CD4-positive, alpha-beta memory T cell (primary cell): ENCODE measurements around the gene CPA1. TPM values are rescaled to one million over a fixed set of nuclear protein-coding genes. Genes with fewer than 3 reads are reported as not detected.

ENCODE experiments used
- CTCF ChIA-PET: fragments of 350-600 bp; sonication (Branson Sonifier 250); formaldehyde crosslinking; loops from one replicate; lab custom pipeline; 2021; ENCODE audit warnings: inconsistent platforms; ENCODE audit not compliant: partially characterized antibody; lab: Charles Lee
- POLR2A ChIA-PET: fragments of 350-600 bp; sonication (Branson Sonifier 250); formaldehyde crosslinking; loops from one replicate; lab custom pipeline; 2021; ENCODE audit not compliant: partially characterized antibody; lab: Charles Lee
- DNase-seq, 5 donors: peaks; one replicate each; pipeline versions ENCODE4 v3.0.0 to v3.0.0-alpha.2; 2020 to 2022; ENCODE audit warnings: mixed read lengths in 1 of 5
- H3K27ac ChIP-seq: one replicate; pipeline ENCODE4 v1.7.0; 2013; ENCODE audit warnings: low read depth, low read length
- H3K27me3 ChIP-seq: 2 replicates; pipeline ENCODE4 v1.7.0; 2013; ENCODE audit warnings: mild to moderate bottlenecking, low read length, moderate library complexity; ENCODE audit not compliant: insufficient read depth
- H3K36me3 ChIP-seq: 2 replicates; pipeline ENCODE4 v1.7.0; 2013; ENCODE audit warnings: mild to moderate bottlenecking, low read length, moderate library complexity; ENCODE audit not compliant: insufficient read depth
- H3K4me1 ChIP-seq: 2 replicates; pipeline ENCODE4 v1.7.0; 2013; ENCODE audit warnings: mild to moderate bottlenecking, low read length, moderate library complexity; ENCODE audit not compliant: insufficient read depth
- H3K4me3 ChIP-seq, 2 donors: one replicate each; pipeline ENCODE4 v1.7.0; 2013; ENCODE audit warnings: low read length in 2 of 2, mild to moderate bottlenecking in 1 of 2
- H3K9me3 ChIP-seq, 2 donors: one replicate each; pipeline ENCODE4 v1.7.0; 2013; ENCODE audit warnings: low read length in 2 of 2, control low read depth in 1 of 2; ENCODE audit not compliant: control insufficient read depth in 1 of 2
- H3K27ac Mint-ChIP-seq, 7 donors: one replicate each; pipeline ENCODE4 v1.8.0; 2020 to 2021; ENCODE audit warnings: mixed read lengths in 7 of 7, mild to moderate bottlenecking in 6 of 7, inconsistent platforms in 3 of 7, moderate library complexity in 3 of 7
- H3K27me3 Mint-ChIP-seq, 2 donors: one replicate each; pipeline ENCODE4 v1.8.0; 2020 to 2021; ENCODE audit warnings: mixed read lengths in 2 of 2
- H3K36me3 Mint-ChIP-seq, 2 donors: one replicate each; pipeline ENCODE4 v1.8.0; 2020 to 2021; ENCODE audit warnings: mixed read lengths in 2 of 2, inconsistent platforms in 1 of 2, mild to moderate bottlenecking in 1 of 2
- H3K4me1 Mint-ChIP-seq, 4 donors: one replicate each; pipeline ENCODE4 v1.8.0; 2020 to 2021; ENCODE audit warnings: mixed read lengths in 4 of 4, mild to moderate bottlenecking in 1 of 4
- H3K4me3 Mint-ChIP-seq, 8 donors: one replicate each; pipeline ENCODE4 v1.8.0; 2020 to 2021; ENCODE audit warnings: mixed read lengths in 8 of 8, mild to moderate bottlenecking in 7 of 8, moderate library complexity in 6 of 8, inconsistent platforms in 3 of 8
- H3K9me3 Mint-ChIP-seq, 8 donors: one replicate each; pipeline ENCODE4 v1.8.0; 2020 to 2021; ENCODE audit warnings: mixed read lengths in 8 of 8, mild to moderate bottlenecking in 5 of 8, inconsistent platforms in 3 of 8, moderate library complexity in 1 of 8
- intact Hi-C: fragments of 100-400 bp; cut with micrococcal nuclease; formaldehyde crosslinking; loops from one replicate; pipeline ENCODE4 v1.15.1; 2023
- polyA plus RNA-seq, 2 donors: library from polyadenylated mRNA; unstranded; fragments of 300-500 nt; fragmentation: Illumina TruSeq; gene quantifications; one replicate each; pipeline ENCODE4 v1.2.3, GENCODE V29; 2021
- total RNA-seq, 2 experiments: library from RNA; stranded (reverse); gene quantifications; one replicate each; pipeline ENCODE4 v1.2.3, GENCODE V29; 2021

The CPA1 gene
- total RNA-seq (not detected), polyA plus RNA-seq (not detected)

DNA sequence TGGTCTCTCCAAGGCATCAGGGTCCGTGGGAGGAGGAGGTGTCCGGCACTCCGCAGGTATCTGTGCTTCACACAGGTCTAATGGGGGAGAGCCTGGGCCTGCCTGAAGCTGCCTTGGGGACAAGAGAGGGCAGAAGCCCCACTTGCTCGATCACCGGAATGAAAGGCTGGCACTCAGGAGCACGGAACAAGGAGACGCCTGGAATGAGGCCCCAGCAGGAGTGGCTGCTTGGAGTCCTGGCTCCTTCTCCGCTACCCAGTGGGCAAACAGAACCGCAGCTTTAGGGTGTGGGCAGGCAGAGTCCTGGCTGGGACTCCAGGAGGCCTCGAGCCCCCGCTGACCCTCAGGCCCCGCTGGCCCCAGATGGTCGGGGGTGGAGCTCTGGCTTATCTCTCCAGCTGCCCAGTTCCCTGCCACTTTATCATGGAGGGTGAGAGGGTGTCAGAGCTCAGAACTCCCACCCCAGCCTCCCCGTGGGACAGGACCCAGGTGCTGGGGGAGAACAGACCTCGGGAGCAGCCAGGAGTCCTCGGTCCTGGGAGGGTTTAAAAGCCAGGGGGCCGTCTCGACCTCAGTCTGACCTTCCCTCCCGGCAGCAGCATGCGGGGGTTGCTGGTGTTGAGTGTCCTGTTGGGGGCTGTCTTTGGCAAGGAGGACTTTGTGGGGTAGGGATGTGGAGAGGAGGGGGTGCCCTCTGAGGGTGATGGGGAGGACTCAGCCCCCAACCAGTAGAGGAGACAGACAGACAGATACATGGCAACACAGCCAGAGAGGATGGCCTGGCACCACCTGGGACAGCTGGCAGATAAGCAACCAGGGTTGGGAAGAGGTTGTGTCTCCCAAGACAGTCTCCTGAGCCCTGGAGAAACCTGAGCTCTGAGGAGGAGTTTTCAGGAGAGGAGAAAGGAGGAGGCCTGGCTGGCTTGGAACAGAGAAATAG lies at the start of gene CPA1:
CPA1 (plus strand) TSS at position 574 of the 940 bp plus-strand sequence; CDS start at position 601, 27 bp downstream.
- POLR2A ChIA-PET = no interaction called here
- H3K4me3 ChIP-seq = no peak within 1 kb of the TSS
- Mint-ChIP-seq H3K27me3 (peaks cover 0 to 1% of the 10 kb centered on the region in 2 donors), H3K4me1 (no peaks in the 10 kb centered on the region), H3K9me3 (peaks cover 3 to 14% (median 9%) of the 10 kb centered on the region in 8 donors), H3K36me3 (peaks cover 0 to 3% of the 10 kb centered on the region in 2 donors), H3K4me3 (no peak within 1 kb of the TSS), H3K27ac (peak within 1 kb of the TSS in 1 of 7 donors; percentile 6)
- intact Hi-C loops = no loop called here
- no peak within 1 kb of the TSS for H3K27ac ChIP-seq
- no peaks in the 10 kb centered on the region for H3K4me1 ChIP-seq
- H3K27me3 ChIP-seq = no peaks in the 10 kb centered on the region
- H3K36me3 ChIP-seq = no peaks in the 10 kb centered on the region
- H3K9me3 ChIP-seq = no peaks in the 10 kb centered on the region
- CTCF ChIA-PET = no interaction called here
- DNase-seq = peak in 1 of 5 donors; percentile 31

DNA sequence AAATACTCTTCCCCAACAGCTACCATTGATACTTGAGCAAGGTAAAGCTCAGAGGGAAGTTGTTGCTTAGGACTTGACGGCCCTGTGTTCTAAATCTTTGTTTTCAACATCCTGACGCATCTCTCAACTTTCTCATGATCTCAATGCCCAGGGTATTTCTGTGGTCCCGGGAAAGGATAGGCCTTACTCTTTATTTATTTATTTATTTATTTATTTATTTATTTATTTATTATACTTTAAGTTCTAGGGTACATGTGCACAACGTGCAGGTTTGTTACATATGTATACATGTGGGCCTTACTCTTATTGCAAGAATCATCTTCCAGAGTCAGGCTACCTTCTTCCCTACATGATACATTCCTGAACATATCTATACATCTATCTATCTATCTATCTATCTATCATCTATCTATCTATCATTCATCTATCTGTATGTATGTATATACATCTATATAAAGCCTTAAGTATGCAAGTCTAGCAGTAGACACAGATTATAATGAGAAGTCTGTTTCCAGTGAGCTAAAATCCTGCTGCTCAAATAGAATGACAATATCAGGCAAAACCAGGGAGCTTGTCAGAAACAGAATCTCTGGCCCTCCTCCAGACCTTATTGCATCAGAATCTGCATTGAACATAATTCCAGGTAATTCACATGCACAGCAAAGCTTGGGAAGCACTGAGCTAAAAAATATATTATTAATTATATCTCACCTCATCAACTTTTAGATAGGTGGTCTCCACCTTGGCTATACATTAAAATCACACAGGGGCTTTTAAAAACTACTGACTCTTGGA lies 47.8 kb upstream of the CPA1 start:
- Histone ChIP-seq H3K9me3 (no peaks in the 10 kb centered on the region), H3K4me3 (no peak overlapping the region), H3K27ac (no peak overlapping the region), H3K4me1 (no peaks in the 10 kb centered on the region), H3K27me3 (peaks cover 4% of the 10 kb centered on the region), H3K36me3 (no peaks in the 10 kb centered on the region)
- H3K4me1 Mint-ChIP-seq = no peaks in the 10 kb centered on the region
- H3K27me3 Mint-ChIP-seq = peaks cover 2% of the 10 kb centered on the region in 2 donors
- H3K9me3 Mint-ChIP-seq = no peaks in the 10 kb centered on the region
- no peak for DNase-seq
- CTCF ChIA-PET = interaction anchor here (1.4 kb wide), 1 partner anchor 12 kb away, joined by 3 read pairs; no protein-coding TSS in a partner anchor
- intact Hi-C loops = no loop called here
- no peak overlapping the region for H3K4me3 Mint-ChIP-seq
- H3K36me3 Mint-ChIP-seq = no peaks in the 10 kb centered on the region
- POLR2A ChIA-PET = no interaction called here
- no peak overlapping the region for H3K27ac Mint-ChIP-seq

DNA sequence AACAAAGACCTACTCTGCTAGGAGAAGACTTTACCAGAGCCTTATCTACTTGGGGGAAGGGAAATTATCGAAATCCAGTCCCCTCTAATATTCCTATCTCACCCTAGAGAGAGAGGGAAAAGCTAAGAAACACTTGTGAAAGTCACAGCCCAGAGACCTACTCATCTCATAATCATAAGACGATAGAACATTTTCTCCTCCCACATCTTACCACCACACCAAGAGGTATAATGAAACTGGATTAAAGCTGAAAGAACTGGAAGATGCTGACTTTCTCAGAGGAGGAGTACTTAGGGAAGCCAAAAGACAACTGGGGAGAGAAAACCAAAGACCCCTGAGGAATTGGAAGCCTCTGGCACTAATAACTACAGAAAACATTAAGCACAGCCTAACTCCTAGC lies 46.5 kb upstream of the CPA1 start:
- no peak for DNase-seq
- H3K27me3 ChIP-seq = peaks cover 4% of the 10 kb centered on the region
- intact Hi-C loops = no loop called here
- no peaks in the 10 kb centered on the region for H3K4me1 ChIP-seq
- no peak overlapping the region for H3K27ac ChIP-seq
- H3K36me3 ChIP-seq = no peaks in the 10 kb centered on the region
- Mint-ChIP-seq H3K27me3 (peaks cover 2% of the 10 kb centered on the region in 2 donors), H3K4me1 (no peaks in the 10 kb centered on the region), H3K4me3 (no peak overlapping the region), H3K9me3 (no peaks in the 10 kb centered on the region), H3K27ac (no peak overlapping the region), H3K36me3 (no peaks in the 10 kb centered on the region)
- no peaks in the 10 kb centered on the region for H3K9me3 ChIP-seq
- CTCF ChIA-PET = interaction anchor here (1.4 kb wide), 1 partner anchor 14 kb away, joined by 3 read pairs; no protein-coding TSS in a partner anchor
- POLR2A ChIA-PET = no interaction called here
- no peak overlapping the region for H3K4me3 ChIP-seq

DNA sequence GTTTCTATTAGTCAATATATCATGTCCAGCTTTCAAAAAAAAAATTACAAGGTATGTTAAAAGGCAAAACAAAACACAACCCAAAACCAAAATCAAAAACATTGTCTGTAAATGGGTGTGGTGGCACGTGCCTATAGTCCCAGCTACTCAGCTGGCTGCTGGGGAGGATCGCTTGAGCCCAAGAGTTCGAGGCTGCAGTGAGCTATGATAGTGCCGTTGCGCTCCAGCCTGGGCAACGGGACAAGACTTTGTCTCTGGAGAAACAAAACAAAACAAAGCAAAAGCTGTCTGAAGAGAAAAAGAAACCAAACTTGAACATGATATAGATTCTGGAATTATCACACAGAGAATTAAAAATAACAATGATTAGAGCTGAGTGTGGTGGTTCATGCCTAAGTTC lies 46.0 kb upstream of the CPA1 start:
- Mint-ChIP-seq H3K36me3 (no peaks in the 10 kb centered on the region), H3K27ac (no peak overlapping the region), H3K4me1 (no peaks in the 10 kb centered on the region), H3K9me3 (no peaks in the 10 kb centered on the region), H3K27me3 (peaks cover 2% of the 10 kb centered on the region in 2 donors), H3K4me3 (no peak overlapping the region)
- CTCF ChIA-PET = interaction anchor here (1.4 kb wide), 1 partner anchor 14 kb away, joined by 3 read pairs; no protein-coding TSS in a partner anchor
- Histone ChIP-seq H3K27ac (no peak overlapping the region), H3K36me3 (no peaks in the 10 kb centered on the region), H3K4me1 (no peaks in the 10 kb centered on the region), H3K4me3 (no peak overlapping the region), H3K9me3 (no peaks in the 10 kb centered on the region), H3K27me3 (peaks cover 4% of the 10 kb centered on the region)
- DNase-seq = no peak
- intact Hi-C loops = no loop called here
- POLR2A ChIA-PET = no interaction called here

DNA sequence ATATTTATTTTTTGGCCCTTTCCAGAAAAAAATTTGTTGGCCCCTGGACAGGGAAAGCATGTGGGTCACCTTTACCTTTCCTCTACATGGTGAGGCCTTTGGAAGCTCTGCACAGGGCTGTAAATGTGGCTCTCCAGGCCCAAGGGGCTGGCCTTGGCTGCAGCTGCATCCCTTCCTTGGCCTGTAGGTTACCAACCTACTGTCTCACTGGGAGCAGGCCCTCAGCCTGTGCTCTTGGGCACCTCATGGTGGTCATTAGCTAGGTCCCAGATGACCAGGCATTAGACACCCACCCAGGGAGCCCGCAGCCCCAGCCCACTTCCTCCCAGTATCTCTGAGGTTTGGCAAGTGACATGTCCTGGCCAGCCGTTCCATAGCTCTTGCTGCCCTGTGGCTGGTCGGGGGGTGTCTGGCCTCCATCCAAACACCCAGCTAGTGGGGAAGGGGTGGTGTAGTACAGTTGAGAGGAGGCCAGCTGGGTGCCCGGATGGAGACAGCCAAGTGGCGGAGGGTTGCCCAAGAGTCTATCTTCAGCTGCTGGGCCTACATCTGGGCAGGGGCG lies 42.8 kb upstream of the CPA1 start:
- Histone ChIP-seq H3K36me3 (no peaks in the 10 kb centered on the region), H3K9me3 (no peaks in the 10 kb centered on the region), H3K4me3 (no peak overlapping the region), H3K27ac (no peak overlapping the region), H3K27me3 (no peaks in the 10 kb centered on the region), H3K4me1 (no peaks in the 10 kb centered on the region)
- Mint-ChIP-seq H3K36me3 (no peaks in the 10 kb centered on the region), H3K4me3 (no peak overlapping the region), H3K4me1 (no peaks in the 10 kb centered on the region), H3K9me3 (no peaks in the 10 kb centered on the region), H3K27me3 (peaks cover 0 to 2% of the 10 kb centered on the region in 2 donors), H3K27ac (no peak overlapping the region)
- ChIA-PET CTCF (interaction anchor here (0.6 kb wide), 1 partner anchor 1350 kb away, joined by 3 read pairs; no protein-coding TSS in a partner anchor), POLR2A (no interaction called here)
- no peak for DNase-seq
- intact Hi-C loops = no loop called here

DNA sequence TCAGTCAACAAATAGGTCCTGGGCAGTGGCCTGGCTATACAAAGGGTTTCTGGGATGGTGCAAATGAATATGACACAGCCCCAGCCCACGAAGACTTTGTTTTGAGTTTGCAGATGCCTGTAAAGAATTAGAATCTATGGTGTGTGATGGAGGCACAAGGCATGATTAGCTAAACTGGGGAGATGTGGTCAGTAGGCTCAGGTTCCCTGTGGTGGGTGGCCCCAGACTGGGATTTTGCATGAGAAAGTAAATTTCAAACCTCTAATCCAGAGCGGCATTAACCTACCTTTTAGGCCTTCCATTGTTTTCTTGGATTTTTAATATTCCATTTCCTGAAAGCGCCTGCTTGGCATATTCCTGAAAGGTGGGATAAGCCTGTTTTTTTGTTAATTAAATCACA lies 42.1 kb upstream of the CPA1 start:
- intact Hi-C loops = no loop called here
- Mint-ChIP-seq H3K9me3 (no peaks in the 10 kb centered on the region), H3K4me3 (no peak overlapping the region), H3K4me1 (no peaks in the 10 kb centered on the region), H3K27me3 (peaks cover 0 to 2% of the 10 kb centered on the region in 2 donors), H3K36me3 (no peaks in the 10 kb centered on the region), H3K27ac (no peak overlapping the region)
- H3K27me3 ChIP-seq = no peaks in the 10 kb centered on the region
- no peak overlapping the region for H3K27ac ChIP-seq
- ChIA-PET CTCF (no interaction called here), POLR2A (no interaction called here)
- no peaks in the 10 kb centered on the region for H3K9me3 ChIP-seq
- no peak for DNase-seq
- no peaks in the 10 kb centered on the region for H3K4me1 ChIP-seq
- H3K36me3 ChIP-seq = no peaks in the 10 kb centered on the region
- no peak overlapping the region for H3K4me3 ChIP-seq

DNA sequence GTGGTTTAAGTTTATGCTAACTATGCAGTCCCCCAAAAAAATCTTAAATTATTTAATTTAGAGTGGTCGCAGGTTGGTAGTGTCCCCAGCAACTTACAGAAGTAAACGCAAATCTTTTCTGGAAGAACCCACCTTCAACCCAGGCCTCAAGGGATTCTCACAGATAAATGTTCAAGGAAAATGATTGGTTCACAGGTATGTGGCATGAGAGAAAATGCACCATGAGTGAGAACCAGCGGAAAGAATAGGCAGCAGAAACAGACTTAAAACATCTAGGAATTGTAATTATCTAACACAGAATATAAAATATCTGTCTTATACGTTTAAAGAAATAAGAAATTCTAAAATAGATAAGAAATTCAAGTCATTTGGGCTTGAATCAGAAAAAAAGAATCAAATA lies 38.4 kb upstream of the CPA1 start:
- H3K27me3 Mint-ChIP-seq = peaks cover 5 to 8% of the 10 kb centered on the region in 2 donors
- H3K27ac Mint-ChIP-seq = no peak overlapping the region
- ChIA-PET CTCF (no interaction called here), POLR2A (no interaction called here)
- H3K4me3 Mint-ChIP-seq = no peak overlapping the region
- no peaks in the 10 kb centered on the region for H3K27me3 ChIP-seq
- H3K36me3 Mint-ChIP-seq = no peaks in the 10 kb centered on the region
- no peaks in the 10 kb centered on the region for H3K9me3 ChIP-seq
- no peaks in the 10 kb centered on the region for H3K4me1 ChIP-seq
- H3K4me1 Mint-ChIP-seq = no peaks in the 10 kb centered on the region
- H3K9me3 Mint-ChIP-seq = peaks cover 0 to 3% (median 0%) of the 10 kb centered on the region in 8 donors
- H3K27ac ChIP-seq = no peak overlapping the region
- H3K4me3 ChIP-seq = no peak overlapping the region
- DNase-seq = no peak
- intact Hi-C loops = no loop called here
- no peaks in the 10 kb centered on the region for H3K36me3 ChIP-seq
